BE2C (cell line): Measurements from ENCODE around the gene HOMER2.
"Not testable (repeated sequence)": the region's sequence is repeated elsewhere in the genome, so short reads cannot be mapped to it uniquely, and the experiment has no call there.

Source experiments
- DNase-seq: peaks from one replicate; pipeline ENCODE4 v3.0.0-alpha.2; 2020
- H3K27me3 ChIP-seq: fragments of 250-450 bp; sonication (Bioruptor Pico); 2 replicates; pipeline ENCODE4 v1.5.1; 2020; ENCODE audit warnings: mild to moderate bottlenecking
- H3K36me3 ChIP-seq: fragments of 250-450 bp; sonication (Bioruptor Pico); 2 replicates; pipeline ENCODE4 v1.5.1; 2020; ENCODE audit warnings: mild to moderate bottlenecking
- H3K4me1 ChIP-seq: fragments of 250-450 bp; sonication (Bioruptor Pico); 2 replicates; pipeline ENCODE4 v1.5.1; 2020
- H3K4me3 ChIP-seq: 2 replicates; pipeline ENCODE4 v1.5.1; 2011; ENCODE audit warnings: low read depth, low read length
- H3K9me3 ChIP-seq: fragments of 250-450 bp; sonication (Bioruptor Pico); 2 replicates; pipeline ENCODE4 v1.5.1; 2020
- CTCF ChIP-seq: IDR thresholded peaks from 2 replicates; pipeline ENCODE4 v1.5.1; 2012; ENCODE audit warnings: mild to moderate bottlenecking, low read depth, low read length

Gene HOMER2

GRCh38 chr15:82830427-82831173, 121.9 kb downstream of the HOMER2 start:
- TF ChIP-seq CTCF, result no peak
- Histone ChIP-seq H3K4me1 (no peaks in the 10 kb centered on the region), H3K36me3 (peaks cover 46% of the 10 kb centered on the region), H3K9me3 (no peaks in the 10 kb centered on the region), H3K4me3 (no peak overlapping the region), H3K27me3 (no peaks in the 10 kb centered on the region)
- no peak for DNase-seq

GRCh38 chr15:82829234-82829633, 123.3 kb downstream of the HOMER2 start:
- no peak for DNase-seq
- no peak for TF ChIP-seq CTCF
- H3K4me3 ChIP-seq, result no peak overlapping the region
- no peaks in the 10 kb centered on the region for H3K4me1 ChIP-seq
- H3K36me3 ChIP-seq, result peaks cover 46% of the 10 kb centered on the region
- no peaks in the 10 kb centered on the region for H3K9me3 ChIP-seq
- no peaks in the 10 kb centered on the region for H3K27me3 ChIP-seq

GRCh38 chr15:82828075-82828474, 124.4 kb downstream of the HOMER2 start:
- H3K4me1 ChIP-seq, result no peaks in the 10 kb centered on the region
- H3K9me3 ChIP-seq, result no peaks in the 10 kb centered on the region
- no peak for DNase-seq
- TF ChIP-seq CTCF, result no peak
- H3K4me3 ChIP-seq, result no peak overlapping the region
- peaks cover 45% of the 10 kb centered on the region for H3K36me3 ChIP-seq
- no peaks in the 10 kb centered on the region for H3K27me3 ChIP-seq

- Histone ChIP-seq H3K27me3 (no peaks in the 10 kb centered on the region), H3K4me3 (no peak overlapping the region), H3K9me3 (no peaks in the 10 kb centered on the region), H3K4me1 (no peaks in the 10 kb centered on the region), H3K36me3 (peaks cover 33% of the 10 kb centered on the region)
- no peak for TF ChIP-seq CTCF
- DNase-seq, result no peak
Measured at GRCh38 chr15:82823049-82823448, 129.5 kb downstream of the HOMER2 start.

- not testable (repeated sequence) for H3K9me3 ChIP-seq
Measured at GRCh38 chr15:82821851-82822250, 130.7 kb downstream of the HOMER2 start.

GRCh38 chr15:82821396-82821795, 131.1 kb downstream of the HOMER2 start:
- peaks cover 26% of the 10 kb centered on the region for H3K36me3 ChIP-seq
- not testable (repeated sequence) for DNase-seq, H3K9me3 ChIP-seq, H3K4me1 ChIP-seq, H3K4me3 ChIP-seq, H3K27me3 ChIP-seq

More at GRCh38 chr15:82821851-82822250, 130.7 kb downstream of the HOMER2 start:
- H3K4me1 ChIP-seq, H3K27me3 ChIP-seq, DNase-seq, H3K4me3 ChIP-seq: not testable (repeated sequence)
- peaks cover 28% of the 10 kb centered on the region for H3K36me3 ChIP-seq

GRCh38 chr15:82820128-82820527, 132.4 kb downstream of the HOMER2 start:
- no peaks in the 10 kb centered on the region for H3K27me3 ChIP-seq
- H3K9me3 ChIP-seq, result no peaks in the 10 kb centered on the region
- no peak overlapping the region for H3K4me3 ChIP-seq
- DNase-seq, result no peak
- no peaks in the 10 kb centered on the region for H3K4me1 ChIP-seq
- no peak for TF ChIP-seq CTCF
- H3K36me3 ChIP-seq, result peaks cover 26% of the 10 kb centered on the region
